Kidney epithelial cell (primary cell): ENCODE measurements around the gene LPXN. TPM values are rescaled to one million over a fixed set of nuclear protein-coding genes. Genes with fewer than 3 reads are reported as not detected.

Experiments used
- DNase-seq: peaks from one replicate; pipeline ENCODE4 v3.0.0-alpha.2; 2010; ENCODE audit warnings: low read depth
- H3K27me3 ChIP-seq: 2 replicates; pipeline ENCODE4 v1.6.0; 2011; ENCODE audit warnings: low read length; ENCODE audit not compliant: control insufficient read depth, insufficient read depth
- H3K36me3 ChIP-seq: 2 replicates; pipeline ENCODE4 v1.5.1; 2011; ENCODE audit warnings: low read length; ENCODE audit not compliant: control insufficient read depth, insufficient read depth
- H3K4me3 ChIP-seq: 2 replicates; pipeline ENCODE4 v1.5.1; 2011; ENCODE audit warnings: low read depth, mild to moderate bottlenecking, control low read depth, low read length
- CTCF ChIP-seq: IDR thresholded peaks from 2 replicates; pipeline ENCODE4 v1.5.1; 2011; ENCODE audit warnings: mild to moderate bottlenecking, moderate library complexity, low read length, control low read depth, inconsistent platforms; ENCODE audit not compliant: insufficient read depth, poor library complexity, severe bottlenecking
- total RNA-seq: library from RNA; depleted of rRNA; stranded (reverse); fragments of >200 nt; gene quantifications from 2 replicates; pipeline ENCODE4 v1.2.3, GENCODE V29; 2015

The LPXN gene
- total RNA-seq = 5.8 and 5.9 TPM in 2 replicates

GRCh38 chr11:58575377-58576020 lies at the start of gene LPXN:
TSS of gene LPXN (minus strand) at chr11:58575856. CDS start at chr11:58575772, 84 bp downstream.
- TF ChIP-seq CTCF = no peak
- Histone ChIP-seq H3K4me3 (peak within 1 kb of the TSS; percentile 100), H3K36me3 (no peaks in the 10 kb centered on the region), H3K27me3 (no peaks in the 10 kb centered on the region)
- no peak for DNase-seq

- no peak for DNase-seq
- Histone ChIP-seq H3K27me3 (no peaks in the 10 kb centered on the region), H3K4me3 (no peak overlapping the region), H3K36me3 (no peaks in the 10 kb centered on the region)
- TF ChIP-seq CTCF = no peak
These were observed 49.4 kb upstream of the LPXN start for GRCh38 chr11:58625086-58625485.

DNA sequence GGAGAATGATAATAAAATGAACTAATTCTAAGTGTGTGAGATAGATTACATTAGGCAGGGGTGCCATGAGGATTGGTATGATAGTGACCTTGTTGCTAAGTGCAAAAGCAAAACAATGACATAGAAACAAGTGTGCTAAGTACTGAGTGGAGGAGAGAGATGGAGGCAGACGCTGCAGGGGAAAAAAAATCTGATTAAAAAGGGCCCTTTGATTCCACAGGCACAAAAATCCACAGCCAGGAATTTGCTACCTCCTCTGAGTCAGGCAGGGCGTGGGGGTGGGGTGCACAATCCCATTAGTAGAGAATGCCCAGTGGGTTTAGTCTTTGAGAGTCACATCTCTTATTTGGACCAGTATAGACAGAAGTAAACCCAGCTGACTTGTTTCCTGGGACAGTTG lies 46.7 kb upstream of the LPXN start, which contains the start of gene CNTF:
Gene CNTF (plus strand): TSS at position 322 of the 400 bp plus-strand sequence. CDS start 88 bp downstream, outside the sequence.
- Histone ChIP-seq H3K4me3 (no peak within 1 kb of the TSS), H3K36me3 (no peaks in the 10 kb centered on the region), H3K27me3 (no peaks in the 10 kb centered on the region)
- DNase-seq = no peak
- TF ChIP-seq CTCF = no peak

DNA sequence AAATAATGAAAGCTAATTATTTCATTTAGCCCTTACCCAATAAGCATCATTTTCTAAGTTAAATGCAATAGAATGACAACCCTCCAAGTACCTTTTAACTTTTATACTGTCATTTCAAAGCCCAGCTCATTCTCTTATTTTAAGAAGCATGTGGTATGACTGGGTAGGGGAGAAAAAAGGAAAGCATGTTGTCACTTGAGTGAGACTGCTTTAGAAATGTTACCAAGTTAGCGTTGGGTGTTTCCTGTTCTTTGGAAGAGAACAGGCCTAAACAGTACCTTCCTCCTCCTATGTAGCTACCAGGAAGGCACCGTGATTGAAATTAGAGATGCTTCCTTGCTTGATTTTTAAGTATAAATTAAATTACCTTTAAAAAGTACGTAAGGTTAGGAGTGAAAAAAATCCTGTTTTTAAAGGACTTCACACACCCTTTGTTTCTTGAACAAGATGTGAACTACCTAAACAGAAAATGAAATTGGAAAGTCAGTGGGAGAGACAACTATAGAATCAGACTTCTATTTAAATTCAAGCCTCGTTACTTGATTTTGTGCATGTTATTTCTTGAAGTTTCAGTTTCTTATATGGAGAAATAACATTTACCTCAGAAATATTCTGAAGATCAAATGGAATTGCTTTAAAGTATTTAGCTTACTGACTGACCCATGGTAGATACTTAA lies 46.1 kb upstream of the LPXN start:
- Histone ChIP-seq H3K36me3 (peaks cover 3% of the 10 kb centered on the region), H3K4me3 (no peak overlapping the region), H3K27me3 (no peaks in the 10 kb centered on the region)
- TF ChIP-seq CTCF = no peak
- DNase-seq = no peak

- TF ChIP-seq CTCF = no peak
- no peaks in the 10 kb centered on the region for H3K27me3 ChIP-seq
- no peak for DNase-seq
These were observed 42.4 kb upstream of the LPXN start for GRCh38 chr11:58617976-58618557.

More at GRCh38 chr11:58617976-58618557, 42.4 kb upstream of the LPXN start:
- no peak overlapping the region for H3K4me3 ChIP-seq
- peaks cover 5% of the 10 kb centered on the region for H3K36me3 ChIP-seq
